SJSA1 (cell line): ENCODE results near the gene CELSR1. TPM values are rescaled to one million over a fixed set of nuclear protein-coding genes. Genes with fewer than 3 reads are reported as not detected.

Experiments
- DNase-seq, 2 experiments: peaks; one replicate each; pipeline ENCODE4 v3.0.0-alpha.2; 2015 to 2020; ENCODE audit warnings: low spot score in 2 of 2, low read depth in 1 of 2
- H3K27ac ChIP-seq: fragments of 250-450 bp; sonication (Bioruptor Pico); 2 replicates; pipeline ENCODE4 v1.5.1; 2020; ENCODE audit warnings: mild to moderate bottlenecking, moderate library complexity
- H3K27me3 ChIP-seq: fragments of 250-450 bp; sonication (Bioruptor Pico); replicated peaks from 2 replicates; pipeline ENCODE4 v1.5.1; 2020; ENCODE audit warnings: mild to moderate bottlenecking, moderate library complexity
- H3K36me3 ChIP-seq: fragments of 250-450 bp; sonication (Bioruptor Pico); 2 replicates; pipeline ENCODE4 v1.5.1; 2020; ENCODE audit warnings: mild to moderate bottlenecking
- H3K4me1 ChIP-seq: fragments of 250-450 bp; sonication (Bioruptor Pico); replicated peaks from 2 replicates; pipeline ENCODE4 v1.6.1; 2021; ENCODE audit warnings: mild to moderate bottlenecking
- H3K4me3 ChIP-seq: fragments of 250-450 bp; sonication (Bioruptor Pico); 2 replicates; pipeline ENCODE4 v1.5.1; 2020; ENCODE audit warnings: mild to moderate bottlenecking
- H3K9me3 ChIP-seq: fragments of 250-450 bp; sonication (Bioruptor Pico); replicated peaks from 2 replicates; pipeline ENCODE4 v1.5.1; 2020; ENCODE audit warnings: mild to moderate bottlenecking
- total RNA-seq: library from RNA; depleted of rRNA; stranded (reverse); fragments of >200 nt; shearing (Covaris generic); gene quantifications from 2 replicates; pipeline ENCODE4 v1.2.3, GENCODE V29; 2014

The CELSR1 gene
- total RNA-seq, 1 experiment from 2014 or later, result 1.1 TPM

- Histone ChIP-seq H3K4me3 (no peak overlapping the region), H3K4me1 (no peaks in the 10 kb centered on the region), H3K27me3 (no peaks in the 10 kb centered on the region), H3K36me3 (no peaks in the 10 kb centered on the region), H3K9me3 (no peaks in the 10 kb centered on the region), H3K27ac (no peak overlapping the region)
- DNase-seq, result no peak
These were observed 98.3 kb downstream of the CELSR1 start for GRCh38 chr22:46439111-46439510.

- no peak overlapping the region for H3K4me3 ChIP-seq
- no peaks in the 10 kb centered on the region for H3K9me3 ChIP-seq
- H3K27ac ChIP-seq, result no peak overlapping the region
- no peaks in the 10 kb centered on the region for H3K36me3 ChIP-seq
- H3K4me1 ChIP-seq, result no peaks in the 10 kb centered on the region
- DNase-seq, result no peak
- no peaks in the 10 kb centered on the region for H3K27me3 ChIP-seq
These were observed 99.6 kb downstream of the CELSR1 start for GRCh38 chr22:46437671-46438440.

- H3K27me3 ChIP-seq, result no peaks in the 10 kb centered on the region
- H3K4me1 ChIP-seq, result no peaks in the 10 kb centered on the region
- no peaks in the 10 kb centered on the region for H3K9me3 ChIP-seq
- no peaks in the 10 kb centered on the region for H3K36me3 ChIP-seq
- DNase-seq, result no peak
- no peak overlapping the region for H3K4me3 ChIP-seq
- H3K27ac ChIP-seq, result no peak overlapping the region
These were observed 100.7 kb downstream of the CELSR1 start for GRCh38 chr22:46436595-46437175.

GRCh38 chr22:46433318-46433717, 104.1 kb downstream of the CELSR1 start:
- DNase-seq, result no peak
- Histone ChIP-seq H3K27me3 (no peaks in the 10 kb centered on the region), H3K36me3 (no peaks in the 10 kb centered on the region), H3K4me3 (no peak overlapping the region), H3K4me1 (no peaks in the 10 kb centered on the region), H3K27ac (no peak overlapping the region), H3K9me3 (no peaks in the 10 kb centered on the region)

- Histone ChIP-seq H3K4me3 (no peak overlapping the region), H3K27ac (no peak overlapping the region), H3K9me3 (no peaks in the 10 kb centered on the region), H3K36me3 (no peaks in the 10 kb centered on the region), H3K4me1 (no peaks in the 10 kb centered on the region), H3K27me3 (no peaks in the 10 kb centered on the region)
- DNase-seq, result no peak
These were observed 105.0 kb downstream of the CELSR1 start for GRCh38 chr22:46432164-46433068.

GRCh38 chr22:46430961-46431838, 106.2 kb downstream of the CELSR1 start:
- H3K9me3 ChIP-seq, result no peaks in the 10 kb centered on the region
- no peaks in the 10 kb centered on the region for H3K36me3 ChIP-seq
- H3K27me3 ChIP-seq, result no peaks in the 10 kb centered on the region
- DNase-seq, result no peak
- H3K4me3 ChIP-seq, result no peak overlapping the region
- H3K27ac ChIP-seq, result no peak overlapping the region
- no peaks in the 10 kb centered on the region for H3K4me1 ChIP-seq

- no peak for DNase-seq
- no peaks in the 10 kb centered on the region for H3K36me3 ChIP-seq
- no peaks in the 10 kb centered on the region for H3K4me1 ChIP-seq
- no peak overlapping the region for H3K27ac ChIP-seq
- no peaks in the 10 kb centered on the region for H3K27me3 ChIP-seq
- no peak overlapping the region for H3K4me3 ChIP-seq
- peaks cover 5% of the 10 kb centered on the region for H3K9me3 ChIP-seq
These were observed 108.0 kb downstream of the CELSR1 start for GRCh38 chr22:46429325-46429853.

GRCh38 chr22:46428602-46429324, 108.7 kb downstream of the CELSR1 start:
- no peaks in the 10 kb centered on the region for H3K4me1 ChIP-seq
- no peak for DNase-seq
- no peaks in the 10 kb centered on the region for H3K36me3 ChIP-seq
- H3K27ac ChIP-seq, result no peak overlapping the region
- no peaks in the 10 kb centered on the region for H3K27me3 ChIP-seq
- no peak overlapping the region for H3K4me3 ChIP-seq
- H3K9me3 ChIP-seq, result peaks cover 5% of the 10 kb centered on the region

- Histone ChIP-seq H3K9me3 (peaks cover 5% of the 10 kb centered on the region), H3K27me3 (no peaks in the 10 kb centered on the region), H3K4me3 (no peak overlapping the region), H3K27ac (no peak overlapping the region), H3K36me3 (no peaks in the 10 kb centered on the region), H3K4me1 (no peaks in the 10 kb centered on the region)
- DNase-seq, result no peak
These were observed 109.2 kb downstream of the CELSR1 start for GRCh38 chr22:46428171-46428570.

- DNase-seq, result peak in 1 of 2 experiments; percentile 4
- H3K36me3 ChIP-seq, result no peaks in the 10 kb centered on the region
- H3K4me3 ChIP-seq, result no peak overlapping the region
- H3K27ac ChIP-seq, result no peak overlapping the region
- peaks cover 5% of the 10 kb centered on the region for H3K9me3 ChIP-seq
- H3K27me3 ChIP-seq, result no peaks in the 10 kb centered on the region
- no peaks in the 10 kb centered on the region for H3K4me1 ChIP-seq
These were observed 112.4 kb downstream of the CELSR1 start for GRCh38 chr22:46425016-46425415.

- no peak for DNase-seq
- Histone ChIP-seq H3K27ac (no peak overlapping the region), H3K4me1 (no peaks in the 10 kb centered on the region), H3K27me3 (no peaks in the 10 kb centered on the region), H3K36me3 (no peaks in the 10 kb centered on the region), H3K4me3 (no peak overlapping the region), H3K9me3 (peaks cover 5% of the 10 kb centered on the region)
These were observed 112.9 kb downstream of the CELSR1 start for GRCh38 chr22:46424496-46424895.

- DNase-seq, result no peak
- peaks cover 4% of the 10 kb centered on the region; the same call in 1 of the 2 replicates for H3K27me3 ChIP-seq
- peaks cover 5% of the 10 kb centered on the region for H3K9me3 ChIP-seq
- H3K4me3 ChIP-seq, result no peak overlapping the region
- H3K4me1 ChIP-seq, result no peaks in the 10 kb centered on the region
- H3K27ac ChIP-seq, result no peak overlapping the region
- H3K36me3 ChIP-seq, result no peaks in the 10 kb centered on the region
These were observed 114.5 kb downstream of the CELSR1 start for GRCh38 chr22:46422896-46423295.
